ENCODE data around the gene XDH. TPM values are rescaled to one million over a fixed set of nuclear protein-coding genes. Genes with fewer than 3 reads are reported as not detected.
A peak's percentile ranks its signal among the peaks of the same experiment; 100 is the strongest.

XDH gene
- total and polyA plus RNA-seq, 9 of the 15 experiments (the other 6 are each of a cell fraction or from before 2014, with no cell fraction given), result 0.04 to 0.06 TPM; not detected in 7

GRCh38 chr2:31434911-31435310 lies 20.4 kb upstream of the XDH start:
- peaks cover 0 to 4% of the 10 kb centered on the region in 2 experiments; a peak in 1 of 5 replicates for H3K27me3 ChIP-seq (ENCODE audit: control insufficient read depth in 2 of 2, insufficient read depth in 2 of 2, low read length in 2 of 2)
- TF ChIP-seq RAD21 (CRISPR knock-in tag; conservative IDR thresholded peaks at IDR 0.05 in 1 of 2, IDR thresholded peaks at IDR 0.05 in 1 of 2) (0 out of 4 replicates have a peak, but pooled peaks of 1 of the 2 experiments have one; percentile 13), KAT8 (IDR thresholded peaks at IDR 0.05; ENCODE audit: low read depth) (no peak), CTCF (IDR thresholded peaks at IDR 0.05 in 2 of 3, conservative IDR thresholded peaks at IDR 0.05 in 1 of 3; ENCODE audit: insufficient read depth in 2 of 3, low read depth in 1 of 3, low read length in 3 of 3) (peak in 1 of 3 experiments; percentile 23; a peak in 2 of 6 replicates)
- H3K9me1 ChIP-seq (ENCODE audit: control insufficient read depth, insufficient read depth, low read length), result no peaks in the 10 kb centered on the region
- H3K9me3 ChIP-seq (replicated peaks; ENCODE audit: control insufficient read depth, insufficient read depth, low read depth, low read length), result no peaks in the 10 kb centered on the region
- no peak overlapping the region for H2AFZ ChIP-seq (ENCODE audit: low read depth, low read length)
- no peak for DNase-seq (ENCODE audit: extremely low read depth in 1 of 4, low spot score in 3 of 4)
- intact Hi-C loops (cut with micrococcal nuclease) (no loop called here), in situ Hi-C loops (cut with MboI) (no loop called here)
- no peaks in the 10 kb centered on the region for H4K20me1 ChIP-seq (replicated peaks; ENCODE audit: control insufficient read depth, insufficient read depth, low read length)
- CTCF ChIA-PET (ENCODE audit: low intra/inter-chr PET ratio), result no interaction called here
- no peak; the same call in 2 of the 3 replicates for ATAC-seq
- FAIRE-seq, result no peak
- H3K4me3 ChIP-seq, result no peak overlapping the region
- H3K27ac ChIP-seq (ENCODE audit: extremely low read depth, low read depth, low read length), result no peak overlapping the region
- 0% methylated on average over 3 of the region's 3 CpGs for WGBS (ENCODE audit: insufficient coverage, low coverage, missing lambda C conversion rate)
- H3K9ac ChIP-seq (ENCODE audit: insufficient read depth in 1 of 2, low read depth in 2 of 2, low read length in 2 of 2), result no peak overlapping the region
- no TSS peak for BruUV-seq (replicated peaks)
- H3K79me2 ChIP-seq (ENCODE audit: control insufficient read depth, insufficient read depth, low read length), result no peaks in the 10 kb centered on the region
- POLR2A ChIA-PET, result interaction anchor here (0.5 kb wide), 2 partner anchors 113 to 456 kb away, joined by 3 read pairs; no protein-coding TSS in a partner anchor
- H3K36me3 ChIP-seq (ENCODE audit: control insufficient read depth, insufficient read depth, low read length), result no peaks in the 10 kb centered on the region
- H3K4me1 ChIP-seq (replicated peaks in 1 of 2; ENCODE audit: control insufficient read depth in 2 of 2, insufficient read depth in 2 of 2, low read length in 2 of 2), result no peaks in the 10 kb centered on the region
- H3K4me2 ChIP-seq (ENCODE audit: insufficient read depth, low read length), result no peak overlapping the region

Data from K562 (cell line).